Loucy (cell line): Measurements from ENCODE around the gene BRMS1.

ENCODE experiments used
- H2AFZ ChIP-seq: fragments of 200-600 bp; sonication (generic); 2 replicates; pipeline ENCODE4 v1.6.0; 2016; ENCODE audit warnings: antibody characterized with exemption, mild to moderate bottlenecking, low read length, moderate library complexity
- H3F3A ChIP-seq: fragments of 200-600 bp; 2 replicates; pipeline ENCODE4 v1.6.0; 2016; ENCODE audit warnings: antibody characterized with exemption, low read depth, mild to moderate bottlenecking
- H3K27me3 ChIP-seq: fragments of 200-600 bp; sonication (generic); 2 replicates; pipeline ENCODE4 v1.6.1; 2014; ENCODE audit warnings: low read length, mild to moderate bottlenecking; ENCODE audit not compliant: insufficient read depth, poor library complexity, severe bottlenecking
- H3K36me3 ChIP-seq: fragments of 200-600 bp; sonication (generic); 2 replicates; pipeline ENCODE4 v1.6.1; 2016; ENCODE audit warnings: low read length; ENCODE audit not compliant: insufficient read depth
- H3K4me1 ChIP-seq: fragments of 200-600 bp; sonication (generic); 2 replicates; pipeline ENCODE4 v1.5.1; 2014; ENCODE audit warnings: low read length, mild to moderate bottlenecking; ENCODE audit not compliant: insufficient read depth, poor library complexity, severe bottlenecking
- H3K4me2 ChIP-seq: fragments of 200-600 bp; sonication (generic); 2 replicates; pipeline ENCODE4 v1.6.0; 2014; ENCODE audit warnings: antibody characterized with exemption, low read length, low read depth, mild to moderate bottlenecking; ENCODE audit not compliant: poor library complexity, severe bottlenecking
- H3K4me3 ChIP-seq: fragments of 200-600 bp; sonication (generic); 2 replicates; pipeline ENCODE4 v1.5.1; 2014; ENCODE audit warnings: low read length, mild to moderate bottlenecking, mixed read lengths; ENCODE audit not compliant: poor library complexity, severe bottlenecking
- H3K79me2 ChIP-seq: fragments of 200-600 bp; sonication (generic); 2 replicates; pipeline ENCODE4 v1.6.1; 2014; ENCODE audit warnings: low read length; ENCODE audit not compliant: insufficient read depth
- H3K9ac ChIP-seq: fragments of 200-600 bp; sonication (generic); 2 replicates; pipeline ENCODE4 v1.6.0; 2014; ENCODE audit warnings: mild to moderate bottlenecking, low read depth, low read length, moderate library complexity; ENCODE audit not compliant: poor library complexity, severe bottlenecking
- H3K9me2 ChIP-seq: fragments of 200-600 bp; sonication (generic); replicated peaks from 2 replicates; pipeline ENCODE4 v1.6.1; 2016; ENCODE audit warnings: low read depth, low read length, mixed read lengths
- H3K9me3 ChIP-seq: fragments of 200-600 bp; sonication (generic); 2 replicates; pipeline ENCODE4 v1.6.1; 2014; ENCODE audit warnings: mild to moderate bottlenecking, antibody characterized with exemption, low read length, low read depth; ENCODE audit not compliant: insufficient read depth
- H4K20me1 ChIP-seq: fragments of 200-600 bp; sonication (generic); 2 replicates; pipeline ENCODE4 v1.6.0; 2014; ENCODE audit warnings: antibody characterized with exemption, low read length, mild to moderate bottlenecking; ENCODE audit not compliant: insufficient read depth, poor library complexity, severe bottlenecking
- EZH2phosphoT487 ChIP-seq: fragments of 200-600 bp; IDR thresholded peaks from 2 replicates; pipeline ENCODE4 v1.6.1; 2018; ENCODE audit warnings: antibody characterized with exemption, mild to moderate bottlenecking, moderate library complexity, borderline replicate concordance
- TF ChIP-seq, protein P1 (sequence below): fragments of 200-600 bp; sonication (generic); conservative IDR thresholded peaks from 2 replicates; pipeline ENCODE4 v1.5.1; 2014; ENCODE audit warnings: mild to moderate bottlenecking, antibody characterized with exemption, low read length

The BRMS1 gene

DNA sequence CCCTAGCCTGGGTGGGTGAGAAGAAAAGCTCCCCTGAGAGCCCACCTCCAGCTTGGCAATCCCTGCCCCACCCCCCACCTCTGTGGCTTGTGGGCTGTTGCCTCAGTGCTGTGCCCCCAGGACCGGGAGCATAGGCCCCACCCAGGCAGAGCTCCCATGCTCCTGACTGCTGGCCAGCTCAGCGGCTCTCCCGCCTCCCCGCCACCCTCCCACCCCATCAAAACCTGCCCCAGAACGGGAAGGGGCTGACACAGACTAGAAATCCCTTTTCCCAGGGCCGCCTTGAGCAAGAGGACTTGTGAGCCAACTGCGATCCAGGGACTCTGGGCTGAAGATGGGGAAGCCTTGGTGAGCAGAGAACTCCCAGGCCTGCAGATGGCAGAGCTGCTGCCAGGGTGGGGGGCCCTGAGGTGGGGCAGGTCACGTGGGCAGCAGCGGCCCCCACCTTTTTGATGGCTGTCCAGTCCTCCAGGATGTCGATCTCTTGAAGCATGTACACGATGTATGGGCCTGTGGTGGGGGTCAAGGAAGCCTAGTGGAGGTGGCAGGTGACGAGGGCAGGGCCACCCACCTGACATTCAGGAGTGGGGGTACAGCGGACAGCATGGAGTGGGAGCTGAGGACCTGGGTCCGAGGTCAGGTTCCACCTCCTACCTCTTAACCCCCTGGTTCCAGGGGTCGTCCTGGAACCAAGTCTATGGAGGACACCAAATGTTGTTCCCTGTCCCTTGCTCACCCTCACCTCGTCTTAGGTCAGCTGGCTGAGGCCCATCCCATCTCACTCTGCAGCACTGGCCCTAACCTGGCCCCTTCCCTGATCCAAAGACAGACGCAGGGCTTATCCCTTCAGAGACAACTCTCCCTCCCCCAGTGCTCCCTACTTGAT lies 6.4 kb downstream of the BRMS1 start:
- Histone ChIP-seq H3K9me3 (no peaks in the 10 kb centered on the region), H2AFZ (no peak overlapping the region), H3K36me3 (peaks cover 15% of the 10 kb centered on the region; the same call in 1 of the 2 replicates), H4K20me1 (no peaks in the 10 kb centered on the region), H3K9me2 (no peaks in the 10 kb centered on the region), H3K4me3 (no peak overlapping the region), H3K4me2 (no peak overlapping the region), H3K4me1 (peaks cover 8% of the 10 kb centered on the region), H3K9ac (no peak overlapping the region), H3K27me3 (no peaks in the 10 kb centered on the region), H3F3A (no peaks in the 10 kb centered on the region), H3K79me2 (peaks cover 8% of the 10 kb centered on the region; the same call in 1 of the 2 replicates)
- TF ChIP-seq, protein P1, sequence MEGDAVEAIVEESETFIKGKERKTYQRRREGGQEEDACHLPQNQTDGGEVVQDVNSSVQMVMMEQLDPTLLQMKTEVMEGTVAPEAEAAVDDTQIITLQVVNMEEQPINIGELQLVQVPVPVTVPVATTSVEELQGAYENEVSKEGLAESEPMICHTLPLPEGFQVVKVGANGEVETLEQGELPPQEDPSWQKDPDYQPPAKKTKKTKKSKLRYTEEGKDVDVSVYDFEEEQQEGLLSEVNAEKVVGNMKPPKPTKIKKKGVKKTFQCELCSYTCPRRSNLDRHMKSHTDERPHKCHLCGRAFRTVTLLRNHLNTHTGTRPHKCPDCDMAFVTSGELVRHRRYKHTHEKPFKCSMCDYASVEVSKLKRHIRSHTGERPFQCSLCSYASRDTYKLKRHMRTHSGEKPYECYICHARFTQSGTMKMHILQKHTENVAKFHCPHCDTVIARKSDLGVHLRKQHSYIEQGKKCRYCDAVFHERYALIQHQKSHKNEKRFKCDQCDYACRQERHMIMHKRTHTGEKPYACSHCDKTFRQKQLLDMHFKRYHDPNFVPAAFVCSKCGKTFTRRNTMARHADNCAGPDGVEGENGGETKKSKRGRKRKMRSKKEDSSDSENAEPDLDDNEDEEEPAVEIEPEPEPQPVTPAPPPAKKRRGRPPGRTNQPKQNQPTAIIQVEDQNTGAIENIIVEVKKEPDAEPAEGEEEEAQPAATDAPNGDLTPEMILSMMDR = no peak
- no peak for TF ChIP-seq EZH2phosphoT487

DNA sequence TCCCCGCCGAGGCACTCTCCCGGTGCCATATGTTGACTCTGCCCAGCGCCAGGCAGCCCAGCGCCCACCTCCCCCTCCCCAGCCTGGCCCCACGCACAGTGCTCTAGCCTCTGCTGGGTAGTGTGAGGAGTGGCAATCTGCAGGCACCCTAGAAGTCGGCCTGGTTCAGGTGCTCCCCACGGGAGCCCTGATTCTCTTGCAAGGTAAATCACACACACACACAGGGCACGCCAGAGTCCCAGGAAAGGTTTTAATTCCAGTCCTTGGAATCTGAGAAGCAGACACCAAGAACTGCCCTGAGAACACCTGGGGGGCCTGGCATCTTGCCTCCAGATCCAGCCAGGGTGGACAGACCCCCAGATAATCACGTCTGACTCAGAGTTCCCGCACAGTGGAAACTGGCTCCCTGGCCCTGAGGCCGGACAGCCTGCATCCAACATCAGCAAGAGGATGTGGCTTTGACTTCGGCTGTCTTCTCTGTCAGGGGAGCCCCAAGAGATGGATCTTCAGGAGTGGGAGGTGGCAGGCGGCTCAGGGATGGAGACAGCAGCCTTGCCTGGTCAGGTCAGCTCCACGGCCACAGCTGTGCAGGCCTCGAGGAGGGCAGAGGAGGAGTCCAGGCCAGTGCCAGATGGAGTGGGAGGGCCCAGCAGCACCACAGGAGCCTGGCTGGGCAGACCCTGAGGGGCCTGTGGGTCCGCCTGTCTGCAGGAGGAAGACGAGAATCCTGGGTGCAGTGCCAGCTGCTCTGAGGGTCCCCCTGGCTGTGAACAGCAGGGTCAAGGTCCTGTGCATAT lies 7.6 kb downstream of the BRMS1 start:
- Histone ChIP-seq H3K4me3 (no peak overlapping the region), H2AFZ (no peak overlapping the region), H3K27me3 (no peaks in the 10 kb centered on the region), H3K9me2 (no peaks in the 10 kb centered on the region), H3K4me2 (peak overlapping the region; percentile 54), H3K9ac (peak overlapping the region; percentile 43), H3K9me3 (no peaks in the 10 kb centered on the region), H3K4me1 (peaks cover 8% of the 10 kb centered on the region), H3K79me2 (no peaks in the 10 kb centered on the region), H3F3A (no peaks in the 10 kb centered on the region), H3K36me3 (peaks cover 15% of the 10 kb centered on the region; the same call in 1 of the 2 replicates), H4K20me1 (no peaks in the 10 kb centered on the region)
- TF ChIP-seq, protein P1 = no peak
- TF ChIP-seq EZH2phosphoT487 = no peak

DNA sequence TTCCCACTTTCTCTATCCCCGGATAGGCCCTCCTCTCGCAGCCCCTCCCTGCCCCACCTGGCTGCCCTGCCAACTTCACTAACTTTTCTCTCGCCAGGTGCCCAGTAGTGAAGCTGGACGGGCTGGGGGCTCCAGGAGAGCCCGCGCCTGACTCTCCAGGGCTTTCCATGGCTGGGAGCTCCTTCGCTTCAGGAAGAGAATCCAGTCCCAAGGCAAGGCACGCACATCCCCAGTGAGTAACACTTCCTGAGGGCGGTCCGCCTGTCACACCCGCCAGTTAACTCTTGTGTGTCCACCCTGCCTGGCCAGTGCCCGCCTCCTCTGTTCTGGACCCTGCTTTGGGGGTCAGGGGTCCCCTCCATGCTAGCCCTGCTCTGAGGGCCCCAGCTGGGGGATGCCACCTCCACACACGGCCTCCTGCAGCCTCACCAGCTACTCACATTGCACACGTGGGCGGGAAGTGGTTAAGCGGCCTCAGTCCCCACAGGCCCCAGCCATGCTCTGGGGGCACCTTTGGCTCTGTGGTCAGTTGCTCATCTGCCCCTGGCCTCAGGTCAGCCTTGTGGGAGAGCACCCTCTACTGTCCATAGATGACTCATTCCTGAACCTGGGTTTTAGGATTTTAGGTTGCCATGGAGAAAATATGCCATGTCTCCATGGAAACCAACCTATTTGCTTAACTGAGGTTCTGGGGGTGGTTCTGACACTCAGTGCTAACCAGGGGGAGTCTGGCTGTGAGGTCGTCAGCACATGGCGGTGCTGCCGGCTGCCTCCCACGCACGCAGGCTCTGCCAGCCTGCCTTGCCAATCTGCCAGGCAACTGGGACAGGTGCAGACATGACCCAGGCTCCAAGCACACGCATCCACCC lies 8.4 kb downstream of the BRMS1 start, which contains the start of gene RIN1:
Gene RIN1, minus strand, starts transcription at position 201 of the 869 bp plus-strand sequence. Its CDS starts 32 bp downstream, at position 169.
- Histone ChIP-seq H3K9ac (peak within 1 kb of the TSS; percentile 43), H3K4me1 (peaks cover 8% of the 10 kb centered on the region), H3K4me3 (peak within 1 kb of the TSS; percentile 35), H3K36me3 (peaks cover 15% of the 10 kb centered on the region; the same call in 1 of the 2 replicates), H3K9me3 (no peaks in the 10 kb centered on the region), H3K9me2 (no peaks in the 10 kb centered on the region), H3K79me2 (no peaks in the 10 kb centered on the region), H3K27me3 (no peaks in the 10 kb centered on the region), H2AFZ (no peak within 1 kb of the TSS), H4K20me1 (no peaks in the 10 kb centered on the region), H3K4me2 (peak within 1 kb of the TSS; percentile 54), H3F3A (no peaks in the 10 kb centered on the region)
- no peak for TF ChIP-seq EZH2phosphoT487
- TF ChIP-seq, protein P1 = peak; percentile 40
